ENCODE data around the gene CCT8L2.
"Not testable (repeated sequence)": the region's sequence is repeated elsewhere in the genome, so short reads cannot be mapped to it uniquely, and the experiment has no call there.

- not testable (repeated sequence) for TF ChIP-seq CTCF (IDR thresholded peaks at IDR 0.05; ENCODE audit: insufficient read depth, low read length, poor library complexity, severe bottlenecking); EZH2phosphoT487 (conservative IDR thresholded peaks at IDR 0.05; ENCODE audit: low read length)
These were observed 41.5 kb upstream of the CCT8L2 start for GRCh38 chr22:16634092-16634491.
